Transverse colon (tissue), 4 donors: ENCODE results near the gene CNTF. TPM values are rescaled to one million over a fixed set of nuclear protein-coding genes. Genes with fewer than 3 reads are reported as not detected.

Experiments
- DNase-seq: peaks from one replicate; pipeline ENCODE4 v3.0.0-alpha.2; 2019
- H3K27ac ChIP-seq, 4 donors: fragments of 200-600 bp; sonication (generic); 2 replicates each; pipeline ENCODE4 v1.5.1; 2016 to 2018; ENCODE audit warnings: inconsistent platforms in 4 of 4
- H3K27me3 ChIP-seq: fragments of 200-600 bp; sonication (generic); 2 replicates; pipeline ENCODE4 v1.5.1; 2017; ENCODE audit warnings: inconsistent platforms
- H3K36me3 ChIP-seq, 4 donors: fragments of 200-600 bp; sonication (generic); 2 replicates each; pipeline ENCODE4 v1.5.1; 2017 to 2019; ENCODE audit warnings: inconsistent platforms in 4 of 4
- H3K4me1 ChIP-seq, 4 donors: fragments of 200-600 bp; sonication (generic); 2 replicates each; pipeline ENCODE4 v1.5.1; 2017 to 2020; ENCODE audit warnings: inconsistent platforms in 4 of 4
- H3K4me3 ChIP-seq, 4 donors: fragments of 200-600 bp; sonication (generic); 1 replicate in 1 of 4; 2 replicates in 3 of 4; pipeline versions ENCODE4 v1.5.1 to v1.6.1; 2017 to 2019; ENCODE audit warnings: inconsistent platforms in 4 of 4
- H3K9me3 ChIP-seq, 2 donors: fragments of 200-600 bp; sonication (generic); 2 replicates each; pipeline ENCODE4 v1.5.1; 2017 to 2019; ENCODE audit warnings: inconsistent platforms in 2 of 2
- CTCF ChIP-seq, 5 experiments: fragments of 200-600 bp in 3 of 5; fragments of 450-650 bp in 2 of 5; sonication (generic) in 3 of 5; IDR thresholded peaks; 1 replicate in 2 of 5; 2 replicates in 3 of 5; pipeline ENCODE4 v1.5.1; 2016 to 2017; ENCODE audit warnings: antibody characterized with exemption in 5 of 5, inconsistent platforms in 3 of 5, mild to moderate bottlenecking in 2 of 5, moderate library complexity in 1 of 5
- EP300 ChIP-seq: sonication (generic); formaldehyde crosslinking; IDR thresholded peaks from one replicate; pipeline ENCODE4 v1.6.1; 2017; ENCODE audit warnings: antibody characterized with exemption, low read depth
- POLR2A ChIP-seq: fragments of 450-650 bp; IDR thresholded peaks from one replicate; pipeline ENCODE4 v1.6.1; 2016; ENCODE audit warnings: antibody characterized with exemption, mild to moderate bottlenecking, moderate library complexity
- POLR2AphosphoS5 ChIP-seq, 3 donors: sonication (generic); formaldehyde crosslinking; IDR thresholded peaks; one replicate each; pipeline ENCODE4 v1.6.1; 2016; ENCODE audit warnings: antibody characterized with exemption in 3 of 3
- WGBS, 2 donors: methylation state at CpG; one replicate each; pipeline ENCODE4 v1.1.5; 2018; ENCODE audit warnings: low coverage in 1 of 2; 5-methylcytosine and 5-hydroxymethylcytosine counted together
- in situ Hi-C, 4 donors: fragments of 200-750 bp; cut with MboI; loops; one replicate each; pipeline versions ENCODE4 v1.15.0 to v1.15.1; 2017; ENCODE audit warnings: low sequenced_read_pairs in 3 of 4, low pct_ligation_motif_present in 1 of 4, low pct_unique_long_range_greater_than_20kb in 1 of 4
- intact Hi-C: fragments of 100-400 bp; cut with DNase I; formaldehyde crosslinking; loops from one replicate; pipeline ENCODE4 v1.15.1; 2023; ENCODE audit warnings: low total_unique reads
- total RNA-seq, 4 donors: library from RNA; depleted of rRNA; stranded (reverse); fragments of >200 nt; gene quantifications; one replicate each; pipeline ENCODE4 v1.1.0, GENCODE V29; 2016

CNTF gene
- total RNA-seq, 4 donors from 2014 or later: 1.1 to 2.1 (median 1.5) TPM; not detected in 1

DNA sequence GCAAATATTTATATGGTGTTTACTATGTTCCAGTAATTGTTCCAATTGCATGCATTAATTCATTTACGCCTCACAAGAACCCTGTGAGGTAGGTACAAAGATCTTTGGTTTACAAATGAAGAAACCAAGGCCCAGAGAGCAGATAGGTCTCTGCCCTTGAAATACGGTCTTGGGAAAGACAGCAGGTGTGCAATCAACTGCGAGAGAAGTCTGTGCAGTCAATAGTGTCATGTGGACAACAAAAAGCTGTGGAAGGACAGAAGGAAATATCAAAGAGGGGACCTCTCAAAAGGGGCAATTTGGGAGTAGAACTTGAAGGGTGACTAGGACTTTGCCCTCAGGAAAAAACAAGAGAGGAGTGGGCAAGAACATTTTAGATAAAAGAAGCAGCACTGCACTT is 8.9 kb downstream of the CNTF start:
- H3K27me3 ChIP-seq: no peaks in the 10 kb centered on the region
- no peaks in the 10 kb centered on the region for H3K9me3 ChIP-seq
- DNase-seq: no peak
- no peak for TF ChIP-seq EP300
- intact Hi-C loops: no loop called here
- WGBS, 2 donors: 86 to 93% methylated on average over 3 of the region's 3 CpGs
- no peak overlapping the region for H3K4me3 ChIP-seq
- no peaks in the 10 kb centered on the region for H3K36me3 ChIP-seq
- no peak overlapping the region for H3K27ac ChIP-seq
- H3K4me1 ChIP-seq: peaks cover 0 to 12% (median 7%) of the 10 kb centered on the region in 4 donors
- in situ Hi-C loops: no loop called here

- no peak overlapping the region for H3K4me3 ChIP-seq
- H3K36me3 ChIP-seq: no peaks in the 10 kb centered on the region
- DNase-seq: no peak
- H3K4me1 ChIP-seq: peaks cover 0 to 8% (median 5%) of the 10 kb centered on the region in 4 donors
- no peak overlapping the region for H3K27ac ChIP-seq
- in situ Hi-C loops (no loop called here), intact Hi-C loops (no loop called here)
- no peaks in the 10 kb centered on the region for H3K9me3 ChIP-seq
- WGBS, 2 donors: 96 to 100% methylated on average over 1 of the region's 1 CpG
- H3K27me3 ChIP-seq: no peaks in the 10 kb centered on the region
- no peak for TF ChIP-seq POLR2AphosphoS5 (IDR thresholded peaks at IDR 0.05)
- TF ChIP-seq POLR2A: no peak
- TF ChIP-seq CTCF (IDR thresholded peaks at IDR 0.05): no peak
- TF ChIP-seq EP300: no peak
Measured at GRCh38 chr11:58632510-58632909, 10.0 kb downstream of the CNTF start.

- Histone ChIP-seq H3K4me1 (peaks cover 0 to 21% (median 7%) of the 10 kb centered on the region in 4 donors), H3K27ac (no peak overlapping the region), H3K36me3 (no peaks in the 10 kb centered on the region), H3K4me3 (no peak overlapping the region), H3K27me3 (no peaks in the 10 kb centered on the region), H3K9me3 (no peaks in the 10 kb centered on the region)
- TF ChIP-seq POLR2A: no peak
- TF ChIP-seq POLR2AphosphoS5 (IDR thresholded peaks at IDR 0.05): no peak
- TF ChIP-seq EP300: no peak
- TF ChIP-seq CTCF (IDR thresholded peaks at IDR 0.05): no peak
- in situ Hi-C loops: no loop called here
- no peak for DNase-seq
- WGBS, 2 donors: 74 to 82% methylated on average over 2 to 3 of the region's 3 CpGs
- intact Hi-C loops: no loop called here
Measured at GRCh38 chr11:58636587-58636986, 14.1 kb downstream of the CNTF start.

DNA sequence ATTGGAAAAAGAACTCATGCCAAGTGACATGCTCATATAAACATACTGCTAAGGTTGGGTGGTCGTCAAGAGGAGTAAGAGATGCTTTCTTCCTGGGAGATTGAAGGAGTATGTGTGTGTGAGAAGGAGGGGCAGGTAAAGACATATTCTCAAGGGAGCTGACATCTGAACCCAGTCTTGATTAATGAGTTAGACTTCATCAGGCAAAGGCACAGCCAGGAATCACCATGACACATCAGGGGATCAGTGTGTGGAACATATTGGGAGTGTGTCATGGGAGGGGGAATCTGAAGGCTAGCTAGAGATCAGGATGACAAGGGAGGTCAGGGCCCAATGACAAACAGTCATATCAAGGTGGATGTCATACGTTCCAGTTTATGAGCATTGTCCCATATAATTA is 14.9 kb downstream of the CNTF start:
- in situ Hi-C loops: no loop called here
- H3K27me3 ChIP-seq: no peaks in the 10 kb centered on the region
- H3K36me3 ChIP-seq: no peaks in the 10 kb centered on the region
- intact Hi-C loops: no loop called here
- no peak overlapping the region for H3K4me3 ChIP-seq
- no peaks in the 10 kb centered on the region for H3K9me3 ChIP-seq
- TF ChIP-seq EP300: no peak
- no peak for TF ChIP-seq POLR2AphosphoS5 (IDR thresholded peaks at IDR 0.05)
- DNase-seq: no peak
- 51 to 61% methylated on average over 2 of the region's 2 CpGs for WGBS, 2 donors
- no peak overlapping the region for H3K27ac ChIP-seq
- H3K4me1 ChIP-seq: peaks cover 0 to 29% (median 8%) of the 10 kb centered on the region in 4 donors

DNA sequence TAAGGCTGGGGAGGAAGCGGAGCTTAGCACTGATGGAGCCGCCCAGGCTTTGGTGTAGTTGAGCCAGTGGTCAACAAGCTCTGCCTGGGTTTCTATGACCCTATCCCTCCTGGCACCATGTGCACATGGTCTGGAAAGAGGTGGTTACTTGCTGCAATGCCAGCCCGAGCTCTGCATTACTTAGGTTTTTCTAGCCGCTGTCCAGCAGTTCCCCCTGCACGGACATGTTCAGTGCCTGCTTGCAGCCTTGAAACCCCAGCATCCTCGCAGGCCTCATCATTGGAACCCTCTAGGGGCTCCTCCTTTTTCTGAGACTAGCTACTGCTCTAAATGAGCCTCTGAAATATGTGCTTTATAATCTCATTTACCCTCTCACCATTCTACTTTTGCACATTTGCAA is 16.6 kb downstream of the CNTF start:
- H3K4me3 ChIP-seq: no peak overlapping the region
- TF ChIP-seq EP300: no peak
- no peak for TF ChIP-seq POLR2AphosphoS5 (IDR thresholded peaks at IDR 0.05)
- no peak for TF ChIP-seq POLR2A
- no peak for TF ChIP-seq CTCF (IDR thresholded peaks at IDR 0.05)
- WGBS, 2 donors: 95% methylated on average over 6 of the region's 6 CpGs; no CpG with 5 or more reads in 1 of the 2 donors
- no peak overlapping the region for H3K27ac ChIP-seq
- no peak for DNase-seq
- H3K4me1 ChIP-seq: peaks cover 0 to 37% (median 11%) of the 10 kb centered on the region in 4 donors
- H3K27me3 ChIP-seq: no peaks in the 10 kb centered on the region
- H3K36me3 ChIP-seq: no peaks in the 10 kb centered on the region
- intact Hi-C loops (no loop called here), in situ Hi-C loops (no loop called here)
- no peaks in the 10 kb centered on the region for H3K9me3 ChIP-seq
